K562 (cell line): ENCODE data around the gene ARFGEF2. TPM values are rescaled to one million over a fixed set of nuclear protein-coding genes. Genes with fewer than 3 reads are reported as not detected.
A peak's percentile ranks its signal among the peaks of the same experiment; 100 is the strongest.

Experiments
- ATAC-seq: fragments of 200-7000 bp; cut with Tn5 transposase; 3 replicates; pipeline ENCODE4 v1.9.1; 2020; ENCODE audit warnings: moderate library complexity
- BruUV-seq: library from RNA; stranded (reverse); fragments of 400-500 nt; replicated peaks from 2 replicates; lab custom pipeline; 2021; lab: Mats Ljungman, UMichigan
- CTCF ChIA-PET: fragments of 300-600 bp; formaldehyde crosslinking; extraction: SDS; loops from one replicate; lab custom pipeline; 2021; ENCODE audit warnings: low intra/inter-chr PET ratio; lab: Yijun Ruan, JAX
- POLR2A ChIA-PET: fragments of 300-600, 350-650 bp; sonication (Branson Sonifier 250); formaldehyde crosslinking; extraction: SDS; loops from one replicate; lab custom pipeline; 2021; ENCODE audit warnings: antibody characterized with exemption, inconsistent platforms; lab: Yijun Ruan, JAX
- DNase-seq, 4 experiments: peaks; one replicate each; pipeline versions ENCODE4 v3.0.0 to v3.0.0-alpha.2; 2011 to 2018; ENCODE audit warnings: low spot score in 3 of 4, mixed read lengths in 3 of 4; ENCODE audit errors: extremely low read depth in 1 of 4
- FAIRE-seq: peaks from 2 replicates; lab custom pipeline; 2011; peaks lifted over from hg19 to GRCh38; lab: Jason Lieb, UNC
- H2AFZ ChIP-seq: 2 replicates; pipeline ENCODE4 v1.6.0; 2011; ENCODE audit warnings: low read depth, low read length, control low read depth, inconsistent platforms
- H3K27ac ChIP-seq: fragments of 200-600 bp; 3 replicates; pipeline ENCODE4 v1.8.0; 2011; ENCODE audit warnings: low read depth, mild to moderate bottlenecking, control low read depth, inconsistent platforms, low read length, moderate library complexity, mixed read lengths; ENCODE audit errors: extremely low read depth
- H3K27me3 ChIP-seq, 2 experiments: fragments of 300-600 bp in 1 of 2; 2 replicates in 1 of 2; 3 replicates in 1 of 2; pipeline versions ENCODE4 v1.6.0 to v1.8.0; 2011; ENCODE audit warnings: inconsistent platforms in 2 of 2, low read length in 2 of 2, mild to moderate bottlenecking in 1 of 2, mixed read lengths in 1 of 2, moderate library complexity in 1 of 2; ENCODE audit not compliant: control insufficient read depth in 2 of 2, insufficient read depth in 2 of 2
- H3K36me3 ChIP-seq: fragments of 300-600 bp; 3 replicates; pipeline ENCODE4 v1.8.0; 2011; ENCODE audit warnings: mild to moderate bottlenecking, low read length, inconsistent platforms; ENCODE audit not compliant: control insufficient read depth, insufficient read depth
- H3K4me1 ChIP-seq, 2 experiments: fragments of 200-600 bp in 1 of 2; replicated peaks in 1 of 2; 2 replicates in 1 of 2; 3 replicates in 1 of 2; pipeline versions ENCODE4 v1.5.1 to v1.8.0; 2011; ENCODE audit warnings: inconsistent platforms in 2 of 2, low read length in 2 of 2, mild to moderate bottlenecking in 1 of 2, mixed read lengths in 1 of 2, moderate library complexity in 1 of 2; ENCODE audit not compliant: control insufficient read depth in 2 of 2, insufficient read depth in 2 of 2
- H3K4me2 ChIP-seq: 2 replicates; pipeline ENCODE4 v1.6.1; 2011; ENCODE audit warnings: low read length, control low read depth, inconsistent platforms, mixed read lengths; ENCODE audit not compliant: insufficient read depth
- H3K4me3 ChIP-seq: fragments of 200-600 bp; sonication (generic), shearing (Covaris generic); 2 replicates; pipeline ENCODE4 v1.5.1; 2016; ENCODE audit warnings: control low read depth, inconsistent platforms
- H3K79me2 ChIP-seq: fragments of 200-600 bp; 3 replicates; pipeline ENCODE4 v1.8.0; 2011; ENCODE audit warnings: low read length, inconsistent platforms; ENCODE audit not compliant: control insufficient read depth, insufficient read depth
- H3K9ac ChIP-seq, 2 experiments: 2 replicates each; pipeline versions ENCODE4 v1.6.0 to v1.6.1; 2011; ENCODE audit warnings: low read depth in 2 of 2, low read length in 2 of 2, control low read depth in 1 of 2, inconsistent platforms in 1 of 2, mild to moderate bottlenecking in 1 of 2, mixed read lengths in 1 of 2; ENCODE audit not compliant: insufficient read depth in 1 of 2
- H3K9me1 ChIP-seq: one replicate; pipeline ENCODE4 v1.6.0; 2011; ENCODE audit warnings: inconsistent platforms, mild to moderate bottlenecking, low read length, moderate library complexity; ENCODE audit not compliant: control insufficient read depth, insufficient read depth
- H3K9me3 ChIP-seq: replicated peaks from 2 replicates; pipeline ENCODE4 v1.5.1; 2011; ENCODE audit warnings: low read depth, low read length, inconsistent platforms; ENCODE audit not compliant: control insufficient read depth, insufficient read depth
- H4K20me1 ChIP-seq: replicated peaks from 2 replicates; pipeline ENCODE4 v1.6.1; 2011; ENCODE audit warnings: low read length, inconsistent platforms, mixed read lengths; ENCODE audit not compliant: control insufficient read depth, insufficient read depth
- RBFOX2 ChIP-seq: fragments of 200-400 bp; formaldehyde crosslinking; IDR thresholded peaks from 2 replicates; pipeline ENCODE4 v1.6.1; 2017; ENCODE audit warnings: low read depth, mild to moderate bottlenecking, low read length, moderate library complexity
- WGBS: fragments of 100-300 bp; shearing (Covaris generic); methylation state at CpG from one replicate; pipeline ENCODE4 v1.1.6; 2016; ENCODE audit warnings: low coverage, mixed read lengths; ENCODE audit not compliant: insufficient coverage; ENCODE audit errors: missing lambda C conversion rate; 5-methylcytosine and 5-hydroxymethylcytosine counted together
- in situ Hi-C: fragments of 300-500 bp; cut with MboI; formaldehyde crosslinking; loops from 4 replicates; pipeline ENCODE4 v1.15.0; 2018; ENCODE audit warnings: inconsistent platforms, mixed read lengths
- intact Hi-C: fragments of 100-400 bp; cut with micrococcal nuclease; formaldehyde crosslinking; loops from 2 replicates; pipeline ENCODE4 v1.14.2; 2022
- polyA plus RNA-seq, 8 experiments: library from polyadenylated mRNA; depleted of rRNA in 4 of 8; stranded (reverse) in 5 of 8; unstranded in 3 of 8; fragments of >200 nt; fragmentation: Nextera tagmentation in 2 of 8; fragmentation: Illumina TruSeq in 1 of 8; extraction: Ambion mirVana in 2 of 8; extraction: Trizol in 1 of 8; gene quantifications; 2 replicates each; pipeline versions ENCODE4 v1.2.1 to v1.2.3, GENCODE V29; 2011 to 2014; ENCODE audit warnings: inconsistent platforms in 1 of 8, missing spikeins in 1 of 8
- total RNA-seq, 7 experiments: library from RNA; depleted of rRNA in 6 of 7; stranded (reverse); fragments of >200 nt in 6 of 7; fragmentation: Illumina TruSeq in 2 of 7; extraction: Trizol in 2 of 7; gene quantifications; 2 replicates each; pipeline versions ENCODE4 v1.2.1 to v1.2.3, GENCODE V29; 2011 to 2021; ENCODE audit warnings: low replicate concordance in 1 of 7
- TF ChIP-seq, protein P1 (sequence below), 2 experiments: fragments of 450-650 bp in 1 of 2; sonication (generic) in 1 of 2; formaldehyde crosslinking in 1 of 2; IDR thresholded peaks; 2 replicates each; pipeline versions ENCODE4 v1.7.1 to v1.9.0; 2016 to 2022; ENCODE audit warnings: inconsistent platforms in 1 of 2, mild to moderate bottlenecking in 1 of 2, missing genetic modification reagents in 1 of 2

ARFGEF2 gene
- total and polyA plus RNA-seq, 9 of the 15 experiments (the other 6 are each of a cell fraction or from before 2014, with no cell fraction given), result 4.2 to 18.8 (median 13.7) TPM

DNA sequence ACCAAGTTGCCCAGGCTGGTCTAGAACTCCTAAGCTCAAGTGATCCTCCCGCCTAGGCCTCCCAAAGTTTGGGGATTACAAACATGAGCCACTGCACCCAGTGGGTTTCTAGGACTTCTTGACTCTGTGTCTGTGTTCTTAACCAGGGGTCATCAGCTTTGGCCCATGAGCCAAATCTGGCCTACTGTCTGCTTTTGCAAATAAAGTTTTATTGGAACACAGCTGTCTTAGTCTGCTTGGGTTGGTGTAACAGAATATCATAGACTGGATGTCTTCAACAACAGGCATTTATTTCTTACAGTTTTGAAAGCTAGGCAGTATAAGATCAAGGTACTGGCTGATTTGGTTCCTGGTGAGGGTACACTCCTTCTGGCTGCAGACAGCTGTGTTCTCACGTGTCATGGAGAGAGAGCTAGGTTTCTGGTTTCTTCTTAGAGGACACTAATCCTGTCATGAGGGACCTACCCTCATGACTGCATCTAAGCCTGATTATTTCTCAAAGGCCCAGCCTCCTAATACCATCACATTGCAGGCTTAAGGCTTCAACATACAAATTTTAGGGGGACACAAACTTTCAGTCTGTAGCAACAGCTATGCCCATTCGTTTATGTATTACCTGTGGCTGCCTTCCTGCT lies 23.3 kb downstream of the ARFGEF2 start:
- ChIA-PET CTCF (no interaction called here), POLR2A (interaction anchor here (1.2 to 1.3 kb wide), 2 partner anchors 11 to 12 kb away, joined by 3 to 4 read pairs; no protein-coding TSS in a partner anchor)
- H3K79me2 ChIP-seq, result peaks cover 3% of the 10 kb centered on the region; the same call in 1 of the 3 replicates
- H3K27me3 ChIP-seq, result no peaks in the 10 kb centered on the region
- peaks cover 4 to 5% of the 10 kb centered on the region in 2 experiments; a peak in 3 of 5 replicates for H3K4me1 ChIP-seq
- intact Hi-C loops, result no loop called here
- H3K9me3 ChIP-seq, result no peaks in the 10 kb centered on the region
- peaks cover 60% of the 10 kb centered on the region for H3K36me3 ChIP-seq
- no peaks in the 10 kb centered on the region for H3K9me1 ChIP-seq
- no peak for DNase-seq
- 65% methylated on average over 3 of the region's 3 CpGs for WGBS
- no TSS peak for BruUV-seq
- 0 out of 2 replicates have a peak, but pooled peaks cover 2% of the 10 kb centered on the region for H4K20me1 ChIP-seq
- no peak overlapping the region for H3K9ac ChIP-seq
- no peak overlapping the region for H3K4me2 ChIP-seq
- H3K4me3 ChIP-seq, result no peak overlapping the region
- in situ Hi-C loops, result no loop called here
- H2AFZ ChIP-seq, result no peak overlapping the region
- FAIRE-seq, result no peak
- no peak for ATAC-seq
- H3K27ac ChIP-seq, result no peak overlapping the region
- TF ChIP-seq, protein P1, sequence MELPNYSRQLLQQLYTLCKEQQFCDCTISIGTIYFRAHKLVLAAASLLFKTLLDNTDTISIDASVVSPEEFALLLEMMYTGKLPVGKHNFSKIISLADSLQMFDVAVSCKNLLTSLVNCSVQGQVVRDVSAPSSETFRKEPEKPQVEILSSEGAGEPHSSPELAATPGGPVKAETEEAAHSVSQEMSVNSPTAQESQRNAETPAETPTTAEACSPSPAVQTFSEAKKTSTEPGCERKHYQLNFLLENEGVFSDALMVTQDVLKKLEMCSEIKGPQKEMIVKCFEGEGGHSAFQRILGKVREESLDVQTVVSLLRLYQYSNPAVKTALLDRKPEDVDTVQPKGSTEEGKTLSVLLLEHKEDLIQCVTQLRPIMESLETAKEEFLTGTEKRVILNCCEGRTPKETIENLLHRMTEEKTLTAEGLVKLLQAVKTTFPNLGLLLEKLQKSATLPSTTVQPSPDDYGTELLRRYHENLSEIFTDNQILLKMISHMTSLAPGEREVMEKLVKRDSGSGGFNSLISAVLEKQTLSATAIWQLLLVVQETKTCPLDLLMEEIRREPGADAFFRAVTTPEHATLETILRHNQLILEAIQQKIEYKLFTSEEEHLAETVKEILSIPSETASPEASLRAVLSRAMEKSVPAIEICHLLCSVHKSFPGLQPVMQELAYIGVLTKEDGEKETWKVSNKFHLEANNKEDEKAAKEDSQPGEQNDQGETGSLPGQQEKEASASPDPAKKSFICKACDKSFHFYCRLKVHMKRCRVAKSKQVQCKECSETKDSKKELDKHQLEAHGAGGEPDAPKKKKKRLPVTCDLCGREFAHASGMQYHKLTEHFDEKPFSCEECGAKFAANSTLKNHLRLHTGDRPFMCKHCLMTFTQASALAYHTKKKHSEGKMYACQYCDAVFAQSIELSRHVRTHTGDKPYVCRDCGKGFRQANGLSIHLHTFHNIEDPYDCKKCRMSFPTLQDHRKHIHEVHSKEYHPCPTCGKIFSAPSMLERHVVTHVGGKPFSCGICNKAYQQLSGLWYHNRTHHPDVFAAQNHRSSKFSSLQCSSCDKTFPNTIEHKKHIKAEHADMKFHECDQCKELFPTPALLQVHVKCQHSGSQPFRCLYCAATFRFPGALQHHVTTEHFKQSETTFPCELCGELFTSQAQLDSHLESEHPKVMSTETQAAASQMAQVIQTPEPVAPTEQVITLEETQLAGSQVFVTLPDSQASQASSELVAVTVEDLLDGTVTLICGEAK (IDR thresholded peaks at IDR 0.05), result peak; percentile 90
- TF ChIP-seq, protein P1 (CRISPR knock-in tag; IDR thresholded peaks at IDR 0.05), result peak; percentile 53; the same call in 1 of the 2 replicates
- no peak for TF ChIP-seq RBFOX2
